DOHH2 (cell line): Measurements from ENCODE around the gene ATP11A.

Experiments
- H3F3A ChIP-seq: fragments of 200-600 bp; sonication (generic), shearing (Covaris generic); 2 replicates; pipeline ENCODE4 v1.6.0; 2016; ENCODE audit warnings: antibody characterized with exemption, mild to moderate bottlenecking; ENCODE audit not compliant: control insufficient read depth, insufficient read depth
- H3K27ac ChIP-seq: fragments of 200-600 bp; sonication (generic); 2 replicates; pipeline ENCODE4 v1.5.1; 2014; ENCODE audit warnings: low read depth, mild to moderate bottlenecking, low read length, moderate library complexity
- H3K27me3 ChIP-seq: fragments of 200-600 bp; sonication (generic); 2 replicates; pipeline ENCODE4 v1.6.1; 2014; ENCODE audit warnings: mild to moderate bottlenecking, low read length, mixed read lengths; ENCODE audit not compliant: control insufficient read depth
- H3K36me3 ChIP-seq: fragments of 200-600 bp; sonication (generic); 2 replicates; pipeline ENCODE4 v1.6.1; 2014; ENCODE audit warnings: mild to moderate bottlenecking, low read length, moderate library complexity, mixed read lengths; ENCODE audit not compliant: control insufficient read depth
- H3K4me1 ChIP-seq: fragments of 200-600 bp; sonication (generic); 2 replicates; pipeline ENCODE4 v1.6.1; 2014; ENCODE audit warnings: mild to moderate bottlenecking, low read length, mixed read lengths; ENCODE audit not compliant: control insufficient read depth
- H3K4me2 ChIP-seq: fragments of 200-600 bp; sonication (generic); 2 replicates; pipeline ENCODE4 v1.6.0; 2014; ENCODE audit warnings: mild to moderate bottlenecking, low read length, moderate library complexity
- H3K4me3 ChIP-seq: fragments of 200-600 bp; sonication (generic); 2 replicates; pipeline ENCODE4 v1.5.1; 2014; ENCODE audit warnings: mild to moderate bottlenecking, low read length, mixed read lengths
- H3K79me2 ChIP-seq: fragments of 200-600 bp; sonication (generic); 2 replicates; pipeline ENCODE4 v1.6.1; 2014; ENCODE audit warnings: mild to moderate bottlenecking, low read length, mixed read lengths; ENCODE audit not compliant: control insufficient read depth
- H3K9me2 ChIP-seq: fragments of 200-600 bp; sonication (generic); replicated peaks from 2 replicates; pipeline ENCODE4 v1.6.1; 2014; ENCODE audit warnings: mild to moderate bottlenecking, low read length, mixed read lengths; ENCODE audit not compliant: control insufficient read depth
- H3K9me3 ChIP-seq: fragments of 200-600 bp; sonication (generic); 2 replicates; pipeline ENCODE4 v1.6.1; 2014; ENCODE audit warnings: antibody characterized with exemption, low read length, mixed read lengths; ENCODE audit not compliant: control insufficient read depth, insufficient read depth
- H4K20me1 ChIP-seq: fragments of 200-600 bp; sonication (generic); 2 replicates; pipeline ENCODE4 v1.6.0; 2014; ENCODE audit warnings: low read depth, mild to moderate bottlenecking, antibody characterized with exemption, low read length, moderate library complexity; ENCODE audit not compliant: control insufficient read depth, insufficient read depth
- CTCF ChIP-seq: fragments of 200-600 bp; sonication (generic); IDR thresholded peaks from one replicate; pipeline ENCODE4 v1.5.1; 2014; ENCODE audit warnings: antibody characterized with exemption, mild to moderate bottlenecking, low read depth, low read length; ENCODE audit not compliant: poor library complexity, severe bottlenecking
- EZH2phosphoT487 ChIP-seq: fragments of 200-600 bp; sonication (generic); IDR thresholded peaks from 2 replicates; pipeline ENCODE4 v1.6.1; 2017; ENCODE audit warnings: borderline replicate concordance, mild to moderate bottlenecking, antibody characterized with exemption, low read length, moderate library complexity, mixed read lengths

The ATP11A gene

GRCh38 chr13:112752711-112753541 lies 63.1 kb downstream of the ATP11A start:
- Histone ChIP-seq H4K20me1 (0 out of 2 replicates have a peak, but pooled peaks cover 3% of the 10 kb centered on the region), H3K9me3 (no peaks in the 10 kb centered on the region), H3K4me3 (no peak overlapping the region), H3K4me1 (no peaks in the 10 kb centered on the region), H3K27ac (no peak overlapping the region), H3K9me2 (no peaks in the 10 kb centered on the region), H3K4me2 (no peak overlapping the region), H3K79me2 (peaks cover 4% of the 10 kb centered on the region; the same call in 1 of the 2 replicates), H3F3A (no peaks in the 10 kb centered on the region), H3K27me3 (no peaks in the 10 kb centered on the region), H3K36me3 (no peaks in the 10 kb centered on the region)
- no peak for TF ChIP-seq EZH2phosphoT487
- no peak for TF ChIP-seq CTCF

- H3K9me3 ChIP-seq: no peaks in the 10 kb centered on the region
- no peaks in the 10 kb centered on the region for H3K36me3 ChIP-seq
- TF ChIP-seq CTCF (no peak), EZH2phosphoT487 (no peak)
- no peaks in the 10 kb centered on the region for H3K9me2 ChIP-seq
- no peaks in the 10 kb centered on the region for H3F3A ChIP-seq
- H3K4me2 ChIP-seq: no peak overlapping the region
- H3K27ac ChIP-seq: no peak overlapping the region
- no peaks in the 10 kb centered on the region for H3K27me3 ChIP-seq
- no peak overlapping the region for H3K4me3 ChIP-seq
- no peaks in the 10 kb centered on the region for H3K4me1 ChIP-seq
- peaks cover 4% of the 10 kb centered on the region; the same call in 1 of the 2 replicates for H3K79me2 ChIP-seq
- H4K20me1 ChIP-seq: 0 out of 2 replicates have a peak, but pooled peaks cover 3% of the 10 kb centered on the region
Measured at GRCh38 chr13:112753833-112754232, 64.0 kb downstream of the ATP11A start.

- H3K9me2 ChIP-seq: no peaks in the 10 kb centered on the region
Measured at GRCh38 chr13:112754281-112755025, 64.6 kb downstream of the ATP11A start.

More at GRCh38 chr13:112754281-112755025, 64.6 kb downstream of the ATP11A start:
- 0 out of 2 replicates have a peak, but pooled peaks cover 3% of the 10 kb centered on the region for H4K20me1 ChIP-seq
- no peaks in the 10 kb centered on the region for H3K27me3 ChIP-seq
- H3K9me3 ChIP-seq: no peaks in the 10 kb centered on the region
- peaks cover 5% of the 10 kb centered on the region; the same call in 1 of the 2 replicates for H3K4me1 ChIP-seq
- no peak overlapping the region for H3K27ac ChIP-seq
- peaks cover 4% of the 10 kb centered on the region; the same call in 1 of the 2 replicates for H3K79me2 ChIP-seq
- H3F3A ChIP-seq: no peaks in the 10 kb centered on the region
- no peaks in the 10 kb centered on the region for H3K36me3 ChIP-seq
- TF ChIP-seq CTCF: no peak
- no peak for TF ChIP-seq EZH2phosphoT487
- H3K4me3 ChIP-seq: no peak overlapping the region
- no peak overlapping the region for H3K4me2 ChIP-seq
